ENCODE data around the gene UBXN6. TPM values are rescaled to one million over a fixed set of nuclear protein-coding genes. Genes with fewer than 3 reads are reported as not detected.

The UBXN6 gene
- total RNA-seq, 1 donor from 2014 or later = 147 TPM

- intact Hi-C loops (cut with DNase I) = no loop called here
These were observed 17.0 kb upstream of the UBXN6 start for GRCh38 chr19:4474514-4475022.

GRCh38 chr19:4473763-4474513 is 16.3 kb upstream of the UBXN6 start:
- H3K27ac ChIP-seq = no peak overlapping the region
- H3K4me3 ChIP-seq = peak overlapping the region; percentile 91 to 99
- H3K27me3 ChIP-seq = no peaks in the 10 kb centered on the region
- TF ChIP-seq CTCF (IDR thresholded peaks at IDR 0.05) (no peak), POLR2A (IDR thresholded peaks at IDR 0.05) (no peak), POLR2AphosphoS5 (IDR thresholded peaks at IDR 0.05; ENCODE audit: insufficient read depth in 1 of 2, low read depth in 1 of 2) (no peak)
- no peaks in the 10 kb centered on the region for H3K9me3 ChIP-seq
- no peak for DNase-seq (ENCODE audit: extremely low spot score in 2 of 2)
- intact Hi-C loops (cut with DNase I) = no loop called here
- peaks cover 0 to 13% of the 10 kb centered on the region in 2 donors for H3K36me3 ChIP-seq
- H3K4me1 ChIP-seq = peaks cover 31% of the 10 kb centered on the region

More at GRCh38 chr19:4474514-4475022, 17.0 kb upstream of the UBXN6 start:
- H3K36me3 ChIP-seq = peaks cover 0 to 17% of the 10 kb centered on the region in 2 donors
- no peak for DNase-seq (ENCODE audit: extremely low spot score in 2 of 2)
- H3K4me3 ChIP-seq = peak overlapping the region; percentile 91 to 99
- no peaks in the 10 kb centered on the region for H3K9me3 ChIP-seq
- H3K27me3 ChIP-seq = no peaks in the 10 kb centered on the region
- peaks cover 31% of the 10 kb centered on the region for H3K4me1 ChIP-seq
- no peak overlapping the region for H3K27ac ChIP-seq
- TF ChIP-seq POLR2AphosphoS5 (IDR thresholded peaks at IDR 0.05; ENCODE audit: insufficient read depth in 1 of 2, low read depth in 1 of 2) (no peak), POLR2A (IDR thresholded peaks at IDR 0.05) (no peak), CTCF (IDR thresholded peaks at IDR 0.05) (no peak)

GRCh38 chr19:4473011-4473762 is 15.6 kb upstream of the UBXN6 start:
- intact Hi-C loops (cut with DNase I) = no loop called here
- Histone ChIP-seq H3K36me3 (peaks cover 0 to 13% of the 10 kb centered on the region in 2 donors), H3K4me1 (peaks cover 31% of the 10 kb centered on the region), H3K27me3 (no peaks in the 10 kb centered on the region), H3K4me3 (peak overlapping the region; percentile 91 to 99), H3K9me3 (no peaks in the 10 kb centered on the region), H3K27ac (peak overlapping the region; percentile 74)
- no peak for TF ChIP-seq POLR2AphosphoS5 (IDR thresholded peaks at IDR 0.05; ENCODE audit: insufficient read depth in 1 of 2, low read depth in 1 of 2)
- no peak for TF ChIP-seq CTCF (IDR thresholded peaks at IDR 0.05)
- TF ChIP-seq POLR2A (IDR thresholded peaks at IDR 0.05) = no peak
- DNase-seq (ENCODE audit: extremely low spot score in 2 of 2) = no peak

- peaks cover 0 to 13% of the 10 kb centered on the region in 2 donors for H3K36me3 ChIP-seq
- peaks cover 31% of the 10 kb centered on the region for H3K4me1 ChIP-seq
- peak within 1 kb of the TSS; percentile 75 for H3K27ac ChIP-seq
- intact Hi-C loops (cut with DNase I) = no loop called here
- no peaks in the 10 kb centered on the region for H3K27me3 ChIP-seq
- no peaks in the 10 kb centered on the region for H3K9me3 ChIP-seq
- peak within 1 kb of the TSS; percentile 91 to 99 for H3K4me3 ChIP-seq
- TF ChIP-seq POLR2A (IDR thresholded peaks at IDR 0.05) (no peak), CTCF (IDR thresholded peaks at IDR 0.05) (no peak), POLR2AphosphoS5 (IDR thresholded peaks at IDR 0.05; ENCODE audit: insufficient read depth in 1 of 2, low read depth in 1 of 2) (no peak)
- DNase-seq (ENCODE audit: extremely low spot score in 2 of 2) = no peak
These were observed 14.8 kb upstream of the UBXN6 start, which contains the start of gene HDGFL2 for GRCh38 chr19:4472174-4472974. Gene HDGFL2, plus strand, starts transcription at chr19:4472297. Its CDS starts 54 bp downstream, at chr19:4472351.

All from vagina (tissue), 2 donors.